Natural killer cell (primary cell): ENCODE results near the gene RPL37A. TPM values are rescaled to one million over a fixed set of nuclear protein-coding genes. Genes with fewer than 3 reads are reported as not detected.

Source experiments
- ATAC-seq, 3 donors: fragments of 150-1000 bp in 2 of 3; fragments of 200-7000 bp in 1 of 3; cut with Tn5 transposase; 1 replicate in 1 of 3; 2 replicates in 2 of 3; pipeline ENCODE4 v1.10.0; 2021; ENCODE audit warnings: mild to moderate bottlenecking in 2 of 3, moderate library complexity in 2 of 3
- DNase-seq, 2 donors: peaks; one replicate each; pipeline versions ENCODE4 v3.0.0 to v3.0.0-alpha.2; 2013 to 2021; ENCODE audit warnings: mixed read lengths in 1 of 2
- H3K27ac ChIP-seq: one replicate; pipeline ENCODE4 v1.5.1; 2013; ENCODE audit warnings: mild to moderate bottlenecking, low read length
- H3K27me3 ChIP-seq: one replicate; pipeline ENCODE4 v1.6.1; 2013; ENCODE audit warnings: low read length; ENCODE audit not compliant: control insufficient read depth, insufficient read depth
- H3K36me3 ChIP-seq: one replicate; pipeline ENCODE4 v1.6.1; 2013; ENCODE audit warnings: low read length; ENCODE audit not compliant: control insufficient read depth, insufficient read depth
- H3K4me1 ChIP-seq: one replicate; pipeline ENCODE4 v1.6.1; 2013; ENCODE audit warnings: low read length; ENCODE audit not compliant: control insufficient read depth, insufficient read depth
- H3K4me3 ChIP-seq: one replicate; pipeline ENCODE4 v1.5.1; 2013; ENCODE audit warnings: low read length
- H3K9me3 ChIP-seq: one replicate; pipeline ENCODE4 v1.6.1; 2013; ENCODE audit warnings: low read length; ENCODE audit not compliant: control insufficient read depth, insufficient read depth
- H3K27ac Mint-ChIP-seq, 2 donors: one replicate each; pipeline ENCODE4 v1.8.0; 2022; ENCODE audit warnings: mild to moderate bottlenecking in 2 of 2, mixed read lengths in 2 of 2, moderate library complexity in 1 of 2
- H3K27me3 Mint-ChIP-seq, 2 donors: one replicate each; pipeline ENCODE4 v1.8.0; 2022; ENCODE audit warnings: low read depth in 2 of 2, mixed read lengths in 2 of 2
- H3K36me3 Mint-ChIP-seq: one replicate; pipeline ENCODE4 v1.8.0; 2022; ENCODE audit warnings: mixed read lengths
- H3K4me1 Mint-ChIP-seq, 2 donors: one replicate each; pipeline ENCODE4 v1.8.0; 2022; ENCODE audit warnings: mixed read lengths in 2 of 2
- H3K4me3 Mint-ChIP-seq: one replicate; pipeline ENCODE4 v1.8.0; 2022; ENCODE audit warnings: mild to moderate bottlenecking, moderate library complexity, mixed read lengths
- H3K9me3 Mint-ChIP-seq, 2 donors: one replicate each; pipeline ENCODE4 v1.8.0; 2022; ENCODE audit warnings: mixed read lengths in 2 of 2
- WGBS: methylation state at CpG from one replicate; pipeline ENCODE4 v1.1.7; 2013; ENCODE audit warnings: missing lambda C conversion rate; ENCODE audit not compliant: insufficient coverage; 5-methylcytosine and 5-hydroxymethylcytosine counted together
- intact Hi-C: fragments of 100-400 bp; cut with micrococcal nuclease; formaldehyde crosslinking; loops from one replicate; pipeline ENCODE4 v1.14.2; 2022
- total RNA-seq, 4 donors: library from RNA; stranded (reverse); fragments of 120-200 nt in 1 of 4; gene quantifications; one replicate each; pipeline versions ENCODE4 v1.2.3 to v1.2.4, GENCODE V29; 2013 to 2022
- TF ChIP-seq, protein P1 (sequence below): fragments of 200-600 bp; IDR thresholded peaks from one replicate; pipeline ENCODE4 v1.8.0; 2022; ENCODE audit warnings: antibody characterized with exemption

Gene RPL37A
- total RNA-seq, 3 donors from 2014 or later (not counting 1 experiment from before 2014, with no cell fraction given): 1,429 to 1,793 (median 1,744) TPM

DNA sequence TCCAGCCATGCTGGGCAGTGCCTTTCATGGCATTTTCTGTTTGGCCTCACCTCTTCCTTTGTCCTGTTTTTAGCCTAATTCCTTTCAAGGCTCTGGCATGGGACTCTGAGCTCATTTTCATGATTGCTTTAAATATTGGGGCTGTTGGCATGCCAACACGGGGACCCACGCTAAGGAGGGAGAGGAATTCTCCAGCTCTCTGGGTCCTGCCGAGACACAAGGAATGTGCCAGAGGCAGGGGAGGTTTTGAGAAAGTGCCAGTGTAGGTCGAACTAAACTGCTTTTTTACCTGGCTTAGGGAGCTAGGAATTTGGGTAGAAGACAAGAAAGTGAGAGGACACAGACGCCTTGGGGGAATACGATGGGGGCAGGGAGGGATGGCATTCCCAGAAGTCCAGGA, 42.3 kb downstream of the RPL37A start:
- H3K27me3 ChIP-seq: no peaks in the 10 kb centered on the region
- DNase-seq (no peak), ATAC-seq (no peak)
- no peaks in the 10 kb centered on the region for H3K36me3 ChIP-seq
- H3K4me3 Mint-ChIP-seq: no peak overlapping the region
- H3K36me3 Mint-ChIP-seq: no peaks in the 10 kb centered on the region
- TF ChIP-seq, protein P1, sequence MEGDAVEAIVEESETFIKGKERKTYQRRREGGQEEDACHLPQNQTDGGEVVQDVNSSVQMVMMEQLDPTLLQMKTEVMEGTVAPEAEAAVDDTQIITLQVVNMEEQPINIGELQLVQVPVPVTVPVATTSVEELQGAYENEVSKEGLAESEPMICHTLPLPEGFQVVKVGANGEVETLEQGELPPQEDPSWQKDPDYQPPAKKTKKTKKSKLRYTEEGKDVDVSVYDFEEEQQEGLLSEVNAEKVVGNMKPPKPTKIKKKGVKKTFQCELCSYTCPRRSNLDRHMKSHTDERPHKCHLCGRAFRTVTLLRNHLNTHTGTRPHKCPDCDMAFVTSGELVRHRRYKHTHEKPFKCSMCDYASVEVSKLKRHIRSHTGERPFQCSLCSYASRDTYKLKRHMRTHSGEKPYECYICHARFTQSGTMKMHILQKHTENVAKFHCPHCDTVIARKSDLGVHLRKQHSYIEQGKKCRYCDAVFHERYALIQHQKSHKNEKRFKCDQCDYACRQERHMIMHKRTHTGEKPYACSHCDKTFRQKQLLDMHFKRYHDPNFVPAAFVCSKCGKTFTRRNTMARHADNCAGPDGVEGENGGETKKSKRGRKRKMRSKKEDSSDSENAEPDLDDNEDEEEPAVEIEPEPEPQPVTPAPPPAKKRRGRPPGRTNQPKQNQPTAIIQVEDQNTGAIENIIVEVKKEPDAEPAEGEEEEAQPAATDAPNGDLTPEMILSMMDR: no peak
- H3K4me1 ChIP-seq: peaks cover 28% of the 10 kb centered on the region
- peaks cover 42 to 49% of the 10 kb centered on the region in 2 donors for H3K4me1 Mint-ChIP-seq
- no peaks in the 10 kb centered on the region for H3K9me3 Mint-ChIP-seq
- H3K27ac ChIP-seq: no peak overlapping the region
- peaks cover 6 to 10% of the 10 kb centered on the region in 2 donors for H3K27me3 Mint-ChIP-seq
- H3K9me3 ChIP-seq: no peaks in the 10 kb centered on the region
- intact Hi-C loops: no loop called here
- H3K27ac Mint-ChIP-seq: no peak overlapping the region
- WGBS: 88% methylated on average over 6 of the region's 6 CpGs
- H3K4me3 ChIP-seq: no peak overlapping the region

DNA sequence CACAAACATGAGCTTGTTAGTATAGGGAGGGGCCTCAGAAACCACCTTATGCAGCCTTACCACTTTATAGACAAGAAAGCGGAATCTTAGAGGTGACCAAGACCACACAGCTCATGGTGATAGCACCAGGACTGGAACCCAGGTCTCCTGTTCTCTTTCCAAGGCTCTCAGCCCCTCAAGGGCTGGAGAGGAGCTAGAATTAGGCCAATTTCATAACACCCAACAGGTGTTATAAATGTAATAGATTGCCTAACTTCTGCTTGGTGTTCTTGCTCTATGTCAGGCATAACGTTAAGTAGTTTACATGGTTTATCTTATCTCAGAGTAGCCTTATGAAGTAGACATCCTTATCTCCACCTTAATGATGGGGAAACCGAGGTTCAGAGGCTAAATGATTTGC, 42.9 kb downstream of the RPL37A start:
- peaks cover 6 to 10% of the 10 kb centered on the region in 2 donors for H3K27me3 Mint-ChIP-seq
- TF ChIP-seq, protein P1: no peak

DNA sequence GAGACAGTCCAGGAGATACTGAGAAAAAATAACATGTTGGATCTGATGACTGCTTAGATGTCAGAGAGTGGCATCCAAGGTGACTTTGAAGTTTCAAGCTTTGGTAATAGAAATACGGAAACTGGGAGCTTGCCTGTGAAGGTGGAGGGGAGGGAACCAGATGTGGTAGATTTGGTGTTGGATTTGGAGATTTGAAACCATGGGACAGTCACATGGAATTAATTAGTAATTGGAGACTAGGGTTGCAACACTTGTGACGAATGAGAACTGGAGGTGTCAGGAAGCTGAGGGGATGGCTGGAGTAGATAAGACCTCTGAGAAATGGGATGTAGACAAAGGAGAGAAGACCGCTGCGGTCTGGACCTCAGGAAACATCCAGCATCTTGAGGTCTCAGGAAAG, 46.7 kb downstream of the RPL37A start:
- no peak for ATAC-seq
- Mint-ChIP-seq H3K27ac (peak overlapping the region in 1 of 2 donors; percentile 0), H3K9me3 (no peaks in the 10 kb centered on the region), H3K4me1 (peaks cover 49 to 56% of the 10 kb centered on the region in 2 donors), H3K4me3 (no peak overlapping the region), H3K36me3 (no peaks in the 10 kb centered on the region), H3K27me3 (peaks cover 6 to 10% of the 10 kb centered on the region in 2 donors)
- no peak for DNase-seq
- H3K27me3 ChIP-seq: no peaks in the 10 kb centered on the region
- H3K9me3 ChIP-seq: no peaks in the 10 kb centered on the region
- H3K36me3 ChIP-seq: no peaks in the 10 kb centered on the region
- H3K4me3 ChIP-seq: no peak overlapping the region
- TF ChIP-seq, protein P1: no peak
- 40% methylated on average over 4 of the region's 4 CpGs for WGBS
- peaks cover 24% of the 10 kb centered on the region for H3K4me1 ChIP-seq
- no peak overlapping the region for H3K27ac ChIP-seq
- intact Hi-C loops: no loop called here

More for the DNA sequence above, 42.9 kb downstream of the RPL37A start:
- 84% methylated on average over 3 of the region's 3 CpGs for WGBS
- H3K9me3 Mint-ChIP-seq: no peaks in the 10 kb centered on the region
- intact Hi-C loops: no loop called here
- H3K36me3 ChIP-seq: no peaks in the 10 kb centered on the region
- DNase-seq: no peak
- no peak overlapping the region for H3K27ac ChIP-seq
- H3K4me3 Mint-ChIP-seq: no peak overlapping the region
- H3K36me3 Mint-ChIP-seq: no peaks in the 10 kb centered on the region
- no peak overlapping the region for H3K4me3 ChIP-seq
- ATAC-seq: no peak
- H3K27ac Mint-ChIP-seq: no peak overlapping the region
- H3K27me3 ChIP-seq: no peaks in the 10 kb centered on the region
- H3K4me1 Mint-ChIP-seq: peaks cover 48 to 53% of the 10 kb centered on the region in 2 donors
- no peaks in the 10 kb centered on the region for H3K9me3 ChIP-seq
- H3K4me1 ChIP-seq: peaks cover 28% of the 10 kb centered on the region

DNA sequence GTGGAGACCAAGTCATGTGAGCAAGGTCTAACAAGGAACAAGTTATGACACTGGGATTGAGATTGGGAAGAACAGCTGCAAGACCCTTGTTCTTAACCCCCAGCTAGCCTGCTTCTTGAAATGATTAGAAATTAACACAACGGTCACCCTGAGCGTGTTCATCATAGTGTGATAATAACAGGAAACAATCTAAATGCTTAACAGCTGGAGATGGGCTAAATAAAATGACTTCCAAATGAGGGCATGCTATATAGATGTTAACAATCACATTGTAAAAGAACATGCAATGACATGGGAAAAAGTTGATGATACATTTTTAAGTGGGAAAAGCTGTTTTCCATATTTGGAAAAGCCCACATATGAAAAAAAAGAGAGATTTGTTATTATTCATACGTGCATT, 47.6 kb downstream of the RPL37A start:
- no peak overlapping the region for H3K27ac ChIP-seq
- TF ChIP-seq, protein P1: no peak
- Mint-ChIP-seq H3K4me1 (peaks cover 55 to 62% of the 10 kb centered on the region in 2 donors), H3K27ac (no peak overlapping the region), H3K36me3 (no peaks in the 10 kb centered on the region), H3K27me3 (peaks cover 6 to 10% of the 10 kb centered on the region in 2 donors), H3K4me3 (no peak overlapping the region), H3K9me3 (no peaks in the 10 kb centered on the region)
- intact Hi-C loops: no loop called here
- peaks cover 24% of the 10 kb centered on the region for H3K4me1 ChIP-seq
- ATAC-seq (peak in 2 of 3 donors; percentile 47 to 63), DNase-seq (no peak)
- H3K9me3 ChIP-seq: no peaks in the 10 kb centered on the region
- no peak overlapping the region for H3K4me3 ChIP-seq
- H3K36me3 ChIP-seq: no peaks in the 10 kb centered on the region
- WGBS: 63% methylated on average over 3 of the region's 3 CpGs
- H3K27me3 ChIP-seq: no peaks in the 10 kb centered on the region
